Measurements from ENCODE around the gene CASP9. TPM values are rescaled to one million over a fixed set of nuclear protein-coding genes. Genes with fewer than 3 reads are reported as not detected.

Gene CASP9
- total and polyA plus RNA-seq, 2 experiments from 2014 or later = 7.7 to 25.0 TPM

DNA sequence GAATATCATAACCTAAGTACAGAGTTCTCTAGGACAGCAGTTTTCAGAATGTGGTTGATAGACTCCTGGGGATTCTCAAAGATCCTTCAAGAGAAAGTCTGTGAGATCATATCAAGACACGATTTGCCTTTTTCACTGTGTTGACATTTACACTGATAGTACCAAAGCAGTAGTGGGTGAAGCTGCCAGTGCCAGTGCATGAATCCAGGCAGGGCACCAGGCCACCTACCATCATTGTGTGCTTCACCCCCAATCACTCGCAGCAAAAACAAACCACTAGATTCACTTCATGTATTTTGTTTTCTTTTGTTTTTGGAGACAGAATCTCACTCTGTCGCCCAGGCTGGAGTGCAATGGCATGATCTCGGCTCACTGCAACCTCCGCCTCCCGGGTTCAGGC is 26.6 kb upstream of the CASP9 start (continued):
- TF ChIP-seq ZNF462 (CRISPR knock-in tag; IDR thresholded peaks at IDR 0.05) = no peak

- Histone ChIP-seq H4K20me1 (replicated peaks; ENCODE audit: insufficient read depth) (no peaks in the 10 kb centered on the region), H3K27me3 (ENCODE audit: insufficient read depth) (no peaks in the 10 kb centered on the region), H3K27ac (ENCODE audit: low read depth) (no peak overlapping the region), H3K79me2 (replicated peaks; ENCODE audit: insufficient read depth) (no peaks in the 10 kb centered on the region), H3K4me3 (no peak overlapping the region), H3K36me3 (ENCODE audit: insufficient read depth) (peaks cover 17% of the 10 kb centered on the region), H3K9me2 (ENCODE audit: insufficient read depth) (no peaks in the 10 kb centered on the region), H3F3A (replicated peaks; ENCODE audit: low read depth) (no peaks in the 10 kb centered on the region), H3K4me2 (no peak overlapping the region), H2AFZ (no peak overlapping the region), H3K4me1 (ENCODE audit: insufficient read depth) (no peaks in the 10 kb centered on the region)
- Mint-ChIP-seq H3K27ac (no peak overlapping the region), H3K36me3 (ENCODE audit: low read depth) (peaks cover 35% of the 10 kb centered on the region), H3K4me3 (no peak overlapping the region), H3K9me3 (no peaks in the 10 kb centered on the region), H3K4me1 (no peaks in the 10 kb centered on the region), H3K27me3 (ENCODE audit: insufficient read depth, low read depth, poor library complexity) (no peaks in the 10 kb centered on the region)
- no peak for DNase-seq (ENCODE audit: low spot score)
- ATAC-seq = no peak
- TF ChIP-seq STAT1 (IDR thresholded peaks at IDR 0.05; ENCODE audit: unreplicated experiment) (no peak), EZH2 (IDR thresholded peaks at IDR 0.05; ENCODE audit: low read depth, unreplicated experiment) (no peak), CREB1 (CRISPR knock-in tag; IDR thresholded peaks at IDR 0.05; ENCODE audit: low read depth) (no peak), ZNF331 (CRISPR knock-in tag; IDR thresholded peaks at IDR 0.05; ENCODE audit: low read depth) (no peak), ZNF114 (CRISPR knock-in tag; IDR thresholded peaks at IDR 0.05) (no peak), POLR2AphosphoS5 (IDR thresholded peaks at IDR 0.05; ENCODE audit: low read depth) (no peak), CTCF (conservative IDR thresholded peaks at IDR 0.05; ENCODE audit: low read depth in 2 of 2) (no peak), NANOG (IDR thresholded peaks at IDR 0.05; ENCODE audit: borderline replicate concordance) (no peak), ZNF462 (CRISPR knock-in tag; IDR thresholded peaks at IDR 0.05) (no peak)
These were observed 22.6 kb upstream of the CASP9 start for GRCh38 chr1:15546641-15547040.
